ENCODE data around the gene ATXN1.

DNA sequence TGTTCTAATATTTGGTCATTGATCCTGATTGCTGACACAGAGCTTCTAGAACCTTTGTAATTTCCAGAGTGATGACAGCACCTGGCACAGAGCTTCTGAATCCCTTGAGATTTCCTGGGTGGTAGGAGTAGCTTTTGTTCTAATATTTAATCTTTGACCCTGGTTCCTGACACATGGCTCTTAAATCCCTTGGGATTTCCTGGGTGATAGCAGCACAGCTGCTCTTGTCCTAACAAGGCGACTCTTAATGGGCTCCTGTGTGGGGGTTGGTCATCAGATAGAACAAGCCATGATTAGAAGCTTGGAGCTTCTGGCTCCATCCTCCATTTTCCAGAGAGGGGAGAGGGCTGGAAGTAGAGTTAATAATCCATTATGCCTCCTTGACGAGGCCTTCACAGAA is 504.5 kb downstream of the ATXN1 start:
- no peak for TF ChIP-seq POLR2A (IDR thresholded peaks at IDR 0.05)
- TF ChIP-seq, protein P1, sequence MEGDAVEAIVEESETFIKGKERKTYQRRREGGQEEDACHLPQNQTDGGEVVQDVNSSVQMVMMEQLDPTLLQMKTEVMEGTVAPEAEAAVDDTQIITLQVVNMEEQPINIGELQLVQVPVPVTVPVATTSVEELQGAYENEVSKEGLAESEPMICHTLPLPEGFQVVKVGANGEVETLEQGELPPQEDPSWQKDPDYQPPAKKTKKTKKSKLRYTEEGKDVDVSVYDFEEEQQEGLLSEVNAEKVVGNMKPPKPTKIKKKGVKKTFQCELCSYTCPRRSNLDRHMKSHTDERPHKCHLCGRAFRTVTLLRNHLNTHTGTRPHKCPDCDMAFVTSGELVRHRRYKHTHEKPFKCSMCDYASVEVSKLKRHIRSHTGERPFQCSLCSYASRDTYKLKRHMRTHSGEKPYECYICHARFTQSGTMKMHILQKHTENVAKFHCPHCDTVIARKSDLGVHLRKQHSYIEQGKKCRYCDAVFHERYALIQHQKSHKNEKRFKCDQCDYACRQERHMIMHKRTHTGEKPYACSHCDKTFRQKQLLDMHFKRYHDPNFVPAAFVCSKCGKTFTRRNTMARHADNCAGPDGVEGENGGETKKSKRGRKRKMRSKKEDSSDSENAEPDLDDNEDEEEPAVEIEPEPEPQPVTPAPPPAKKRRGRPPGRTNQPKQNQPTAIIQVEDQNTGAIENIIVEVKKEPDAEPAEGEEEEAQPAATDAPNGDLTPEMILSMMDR (IDR thresholded peaks at IDR 0.05) = no peak
- no peak for TF ChIP-seq POLR2AphosphoS5 (IDR thresholded peaks at IDR 0.05)
- no peak for TF ChIP-seq EP300 (IDR thresholded peaks at IDR 0.05)

All from gastroesophageal sphincter (tissue), 3 donors.